GM18511 (cell line): ENCODE results near the gene VCAM1.
"Not testable (repeated sequence)": the region's sequence is repeated elsewhere in the genome, so short reads cannot be mapped to it uniquely, and the experiment has no call there.

Source experiments
- ATAC-seq: cut with Tn5 transposase; IDR thresholded peaks from one replicate; pipeline ENCODE4 v1.9.1; 2021; ENCODE audit warnings: mild to moderate bottlenecking, moderate library complexity; ENCODE audit not compliant: unreplicated experiment

VCAM1 gene, protein sequence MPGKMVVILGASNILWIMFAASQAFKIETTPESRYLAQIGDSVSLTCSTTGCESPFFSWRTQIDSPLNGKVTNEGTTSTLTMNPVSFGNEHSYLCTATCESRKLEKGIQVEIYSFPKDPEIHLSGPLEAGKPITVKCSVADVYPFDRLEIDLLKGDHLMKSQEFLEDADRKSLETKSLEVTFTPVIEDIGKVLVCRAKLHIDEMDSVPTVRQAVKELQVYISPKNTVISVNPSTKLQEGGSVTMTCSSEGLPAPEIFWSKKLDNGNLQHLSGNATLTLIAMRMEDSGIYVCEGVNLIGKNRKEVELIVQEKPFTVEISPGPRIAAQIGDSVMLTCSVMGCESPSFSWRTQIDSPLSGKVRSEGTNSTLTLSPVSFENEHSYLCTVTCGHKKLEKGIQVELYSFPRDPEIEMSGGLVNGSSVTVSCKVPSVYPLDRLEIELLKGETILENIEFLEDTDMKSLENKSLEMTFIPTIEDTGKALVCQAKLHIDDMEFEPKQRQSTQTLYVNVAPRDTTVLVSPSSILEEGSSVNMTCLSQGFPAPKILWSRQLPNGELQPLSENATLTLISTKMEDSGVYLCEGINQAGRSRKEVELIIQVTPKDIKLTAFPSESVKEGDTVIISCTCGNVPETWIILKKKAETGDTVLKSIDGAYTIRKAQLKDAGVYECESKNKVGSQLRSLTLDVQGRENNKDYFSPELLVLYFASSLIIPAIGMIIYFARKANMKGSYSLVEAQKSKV

DNA sequence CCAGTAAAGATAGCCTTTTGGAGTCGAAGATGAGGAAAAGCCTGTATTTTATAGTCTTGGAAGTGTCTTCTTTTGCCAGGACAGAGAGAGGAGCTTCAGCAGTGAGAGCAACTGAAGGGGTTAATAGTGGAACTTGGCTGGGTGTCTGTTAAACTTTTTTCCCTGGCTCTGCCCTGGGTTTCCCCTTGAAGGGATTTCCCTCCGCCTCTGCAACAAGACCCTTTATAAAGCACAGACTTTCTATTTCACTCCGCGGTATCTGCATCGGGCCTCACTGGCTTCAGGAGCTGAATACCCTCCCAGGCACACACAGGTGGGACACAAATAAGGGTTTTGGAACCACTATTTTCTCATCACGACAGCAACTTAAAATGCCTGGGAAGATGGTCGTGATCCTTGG is at the start of gene VCAM1:
VCAM1 (plus strand) TSS at position 253 of the 400 bp plus-strand sequence; CDS start at position 372, 119 bp downstream.
- peak; percentile 74 for ATAC-seq

DNA sequence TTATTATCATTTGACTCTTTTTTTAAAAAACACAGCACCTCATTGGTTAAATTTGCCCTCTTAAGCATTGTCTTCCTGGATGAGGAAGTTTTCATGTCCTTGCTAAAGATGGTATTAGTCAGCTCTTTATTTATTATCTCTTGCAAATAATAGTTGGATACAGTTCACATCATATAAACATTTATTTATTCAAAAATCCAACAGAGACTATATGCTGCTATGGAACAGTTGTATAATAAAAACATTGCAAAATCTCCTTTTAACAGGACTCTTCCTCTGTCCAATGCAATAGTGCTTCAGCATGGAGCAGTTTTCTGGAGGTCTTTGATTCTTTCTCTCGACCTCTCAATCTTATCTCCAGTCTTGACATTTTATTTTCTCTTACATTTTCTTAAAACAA is 49.5 kb upstream of the VCAM1 start:
- no peak for ATAC-seq

DNA sequence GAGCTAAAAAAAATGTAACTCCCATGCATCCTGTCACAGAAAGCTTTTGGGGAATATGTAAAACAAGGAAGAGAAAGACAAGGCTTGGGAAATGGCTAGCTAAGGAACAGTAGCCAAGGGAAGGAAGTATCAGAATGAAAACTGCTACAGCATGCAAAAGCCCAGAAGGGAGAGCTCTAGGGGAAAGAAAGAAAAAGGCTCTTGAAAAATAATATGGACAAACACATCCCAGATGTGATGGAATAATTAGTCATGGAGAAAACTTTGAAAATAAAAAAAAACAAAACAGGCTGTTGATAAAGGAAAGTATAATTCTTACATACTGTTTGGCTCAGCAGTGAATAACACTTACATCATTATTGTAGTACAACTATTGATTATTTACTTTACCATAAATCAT is 47.9 kb upstream of the VCAM1 start:
- ATAC-seq: no peak

DNA sequence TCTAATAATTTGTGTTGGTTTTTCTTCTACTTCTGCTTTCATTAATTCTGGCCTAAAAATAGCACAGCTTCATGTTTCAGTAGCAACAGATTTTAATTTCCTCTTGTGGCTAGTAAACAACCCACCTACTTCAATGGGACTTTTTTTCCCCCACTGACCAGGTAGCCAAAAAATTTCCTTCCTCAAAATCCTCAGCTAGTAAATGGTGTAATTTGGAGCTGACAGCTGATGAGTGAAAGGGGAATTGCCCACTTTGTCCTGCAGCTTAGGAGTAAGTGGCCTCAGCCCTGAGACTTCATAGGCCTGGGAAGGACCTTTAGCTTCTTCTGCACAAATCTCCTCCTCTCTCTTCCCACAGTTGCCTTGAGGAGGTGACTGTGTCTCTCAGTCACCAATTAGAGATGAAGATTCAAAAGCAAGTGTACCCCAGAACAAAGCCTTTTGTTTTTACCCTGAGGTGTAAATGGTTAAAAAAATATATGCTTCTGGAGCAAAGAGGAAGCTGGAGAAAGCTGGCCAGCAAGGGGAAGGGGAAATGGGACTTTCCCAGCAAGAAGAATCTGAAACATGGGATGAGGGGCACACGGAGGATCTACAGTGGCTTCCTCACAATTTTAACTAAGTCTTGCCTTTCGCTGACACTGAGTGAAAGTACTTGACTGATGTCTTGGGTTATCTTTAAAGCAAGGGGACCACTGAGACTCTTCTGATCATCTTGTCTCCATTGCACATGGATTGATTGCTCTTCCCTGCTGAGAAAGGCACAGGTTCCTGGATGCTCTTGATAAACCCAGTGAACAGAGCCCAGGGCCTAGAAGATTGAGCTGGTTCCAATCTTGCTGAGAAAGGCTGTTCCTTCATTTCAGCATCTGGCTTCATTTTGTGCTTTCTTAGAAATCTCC is 35.8 kb upstream of the VCAM1 start:
- no peak for ATAC-seq

DNA sequence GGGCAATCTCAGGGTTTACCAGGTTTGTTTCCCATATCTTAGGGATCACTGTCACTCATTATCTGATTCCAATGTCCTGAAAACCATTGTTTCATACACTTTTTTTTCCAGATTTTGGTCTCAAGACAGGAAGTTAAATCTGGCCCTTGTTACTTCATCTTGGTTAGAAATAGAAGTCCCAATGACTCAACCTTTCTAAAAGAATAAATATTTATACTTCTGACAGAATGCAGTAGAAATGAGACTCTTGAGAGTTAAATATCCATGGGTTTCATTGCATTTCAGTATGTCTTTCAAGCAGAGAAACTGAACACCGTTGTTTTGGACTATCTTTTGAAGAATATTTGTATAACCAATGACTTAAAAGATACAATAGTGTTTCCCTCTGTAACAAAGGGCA is 19.8 kb upstream of the VCAM1 start:
- ATAC-seq: no peak

DNA sequence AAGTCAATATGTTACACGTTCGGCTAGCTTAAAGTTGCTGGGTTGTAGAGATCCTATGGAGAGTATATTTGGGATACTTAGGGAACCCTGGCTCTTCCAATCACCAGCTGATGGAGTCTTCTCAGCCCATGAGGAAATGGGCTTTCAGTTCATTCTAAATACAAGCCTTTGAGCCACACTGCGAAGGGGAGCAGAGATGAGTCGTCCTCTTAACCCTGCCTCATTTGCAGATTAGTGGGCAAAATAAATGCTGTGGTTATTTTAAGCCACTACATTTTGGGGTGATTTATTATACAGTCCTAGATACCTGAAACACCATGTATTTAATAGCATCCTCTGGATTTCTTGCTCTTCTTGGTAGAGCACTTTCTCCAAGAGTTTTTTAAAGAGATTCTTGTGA is 19.0 kb upstream of the VCAM1 start:
- ATAC-seq: no peak

DNA sequence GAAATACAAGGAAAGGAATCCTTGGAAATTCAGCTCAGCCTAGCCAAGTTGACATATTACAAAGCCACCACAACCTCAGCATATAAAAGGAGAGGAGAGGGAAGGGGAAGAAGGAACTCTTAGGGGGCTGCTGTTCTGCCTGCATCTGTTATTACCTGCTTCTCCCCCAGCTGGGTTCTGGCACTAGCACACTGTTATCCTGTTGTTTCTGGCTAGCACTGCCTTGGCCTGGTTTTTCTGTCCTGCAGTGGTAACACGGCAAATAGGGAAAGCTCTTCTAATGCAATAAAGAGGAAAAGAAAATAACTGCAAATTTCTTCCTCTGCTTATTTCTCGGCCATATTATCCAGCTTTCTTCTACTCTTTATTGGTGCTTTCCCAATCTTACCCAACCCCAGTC is 16.5 kb upstream of the VCAM1 start:
- ATAC-seq: no peak

DNA sequence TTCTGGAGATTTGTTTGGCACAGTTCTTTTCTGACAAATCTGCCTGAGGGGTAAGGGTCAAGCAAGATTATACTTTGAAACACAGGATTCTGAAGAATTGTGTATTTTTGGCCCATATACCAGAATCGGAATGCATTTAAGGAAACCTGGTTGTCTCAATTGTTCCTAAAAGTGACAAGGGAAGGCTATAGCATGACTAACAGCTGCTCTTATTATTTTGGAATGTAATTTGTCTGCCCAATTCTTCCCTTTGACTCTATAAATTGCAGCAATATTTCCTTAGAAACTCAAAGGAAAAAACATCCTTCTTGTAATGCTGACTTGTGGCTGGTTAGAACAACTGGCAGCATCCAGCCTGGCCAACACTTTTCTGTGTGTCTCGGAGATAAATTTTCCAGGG is 15.8 kb upstream of the VCAM1 start:
- no peak for ATAC-seq

DNA sequence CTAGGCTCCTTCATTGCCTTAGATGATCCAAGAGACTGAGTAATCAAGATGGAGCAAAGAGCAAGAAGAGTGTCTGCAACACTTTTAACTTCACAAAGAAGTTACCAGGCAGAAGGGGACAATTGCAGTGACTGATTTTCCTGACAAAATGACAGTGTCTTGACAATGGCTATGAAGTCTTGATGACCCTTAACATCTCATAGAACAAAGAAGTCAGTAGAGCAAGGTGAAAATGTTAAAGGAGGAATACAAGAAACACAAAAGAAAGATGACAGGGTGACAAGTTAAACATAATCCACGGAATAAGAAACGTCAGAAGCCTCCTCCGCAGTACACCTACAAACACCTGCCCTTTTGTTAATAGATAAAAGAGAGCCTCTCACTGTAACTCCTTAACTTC is 15.1 kb upstream of the VCAM1 start:
- ATAC-seq: no peak

DNA sequence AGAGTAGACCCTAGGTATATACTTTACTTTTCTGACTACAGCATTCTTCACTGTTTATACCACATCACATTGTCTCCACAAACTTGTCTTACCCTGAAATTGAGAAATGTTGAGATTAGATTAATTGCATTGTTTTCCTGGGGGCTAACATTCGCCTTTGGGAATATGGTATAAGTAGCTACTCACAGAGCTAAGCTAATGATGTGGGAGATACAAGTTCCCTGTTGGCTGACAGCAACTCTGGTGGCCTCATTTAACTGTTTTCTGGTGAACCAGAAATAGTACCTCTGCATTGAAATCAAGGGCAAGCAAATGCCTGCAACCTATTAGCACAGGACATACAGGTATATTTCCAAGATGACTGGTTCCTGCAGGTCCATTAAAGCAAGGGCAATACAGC is 13.2 kb upstream of the VCAM1 start:
- ATAC-seq: no peak

DNA sequence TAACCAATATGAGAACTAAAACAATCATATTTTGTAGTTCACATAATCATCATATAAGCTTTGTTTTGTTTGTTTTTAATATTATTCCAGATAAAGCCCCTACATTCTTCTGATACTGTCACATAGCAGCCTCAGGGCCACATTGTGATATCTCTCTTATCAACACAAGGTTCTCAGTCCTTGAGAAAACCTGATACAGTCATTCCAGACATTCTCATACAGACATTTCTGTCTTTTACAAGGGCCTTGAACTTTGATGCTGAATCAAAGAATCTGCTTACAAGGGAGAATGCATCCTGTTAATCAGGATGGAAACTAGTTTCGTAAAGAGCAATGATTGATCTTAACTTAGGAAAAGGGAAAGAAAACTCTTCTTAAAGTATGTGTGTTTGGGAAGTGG is 12.7 kb upstream of the VCAM1 start:
- no peak for ATAC-seq

DNA sequence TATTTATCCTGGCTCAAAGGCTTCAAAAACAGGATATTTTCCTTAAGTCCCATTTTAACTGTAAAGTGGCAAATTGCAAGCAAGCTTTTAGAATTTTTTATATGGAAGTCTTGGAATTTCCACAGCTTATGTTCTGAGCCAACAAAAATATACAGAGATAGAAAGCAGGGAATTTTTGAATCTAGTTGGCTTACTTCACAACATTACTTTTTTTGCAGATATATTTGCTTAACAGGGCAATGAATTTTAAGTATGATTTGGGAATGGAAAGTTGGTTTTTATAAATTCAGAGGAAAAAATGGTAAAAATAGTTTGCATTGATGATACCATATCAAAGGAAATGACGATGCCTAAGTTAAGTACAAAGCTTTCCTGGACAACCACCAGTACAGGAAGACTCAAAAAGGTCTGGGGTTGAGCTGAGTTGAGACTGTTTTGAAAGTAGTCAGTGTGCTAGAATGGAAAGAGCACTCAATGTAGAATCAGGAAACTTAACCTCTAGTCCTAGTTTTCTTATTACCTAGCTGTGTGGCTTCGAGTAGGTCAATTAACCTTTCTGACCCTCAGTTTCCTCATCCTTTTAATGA is 11.0 kb upstream of the VCAM1 start:
- ATAC-seq: no peak

DNA sequence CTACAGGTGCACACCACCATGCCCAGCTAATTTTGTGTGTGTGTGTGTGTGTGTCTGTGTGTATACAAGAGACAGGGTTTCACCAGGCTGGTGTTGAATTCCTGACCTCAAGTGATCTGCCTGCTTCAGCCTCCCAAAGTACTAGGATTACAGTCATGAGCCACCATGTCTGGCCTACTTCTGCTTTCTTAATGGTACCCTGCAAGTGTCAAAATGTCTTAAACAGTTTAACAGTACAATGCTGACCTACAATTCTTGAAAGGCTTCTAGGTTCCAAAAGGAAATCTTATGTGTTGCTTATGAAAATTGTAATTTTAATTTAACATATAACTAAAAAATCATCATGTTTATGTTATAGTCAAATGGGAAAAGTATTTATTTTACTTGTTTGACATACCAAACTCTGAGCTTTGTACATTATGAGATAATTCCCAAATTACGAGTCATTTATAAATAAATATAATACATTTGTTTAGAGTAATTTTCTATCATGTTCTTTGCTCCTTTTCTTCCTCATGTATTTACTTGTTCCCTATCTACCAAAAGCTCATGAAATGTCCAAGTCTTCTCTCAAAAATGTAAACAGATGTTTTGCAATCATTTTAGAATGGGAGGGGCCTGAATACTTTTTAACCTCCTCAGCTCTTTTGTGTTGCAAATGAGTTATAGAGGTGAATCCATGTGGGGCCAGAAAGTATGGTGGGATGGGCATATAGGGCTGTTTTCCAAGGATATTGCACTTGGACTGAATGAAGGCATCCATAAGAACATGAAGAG is 8.4 kb upstream of the VCAM1 start:
- no peak for ATAC-seq

DNA sequence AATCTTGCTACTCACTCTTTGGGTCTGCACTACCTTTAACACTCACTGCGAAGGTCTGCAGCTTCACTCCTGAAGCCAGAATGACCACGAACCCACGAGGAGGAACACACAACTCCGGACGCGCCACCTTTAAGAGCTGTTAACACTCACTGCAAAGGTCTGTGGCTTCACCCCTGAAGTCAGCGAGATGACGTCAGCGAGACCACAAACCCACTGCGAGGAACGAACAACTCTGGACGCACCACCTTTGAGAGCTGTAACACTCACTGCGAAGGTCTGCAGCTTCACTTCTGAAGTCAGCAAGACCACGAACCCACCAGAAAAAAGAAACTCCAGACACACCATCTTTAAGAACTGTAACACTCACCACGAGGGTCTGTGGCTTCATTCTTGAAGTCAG is 6.5 kb upstream of the VCAM1 start:
- not testable (repeated sequence) for ATAC-seq

DNA sequence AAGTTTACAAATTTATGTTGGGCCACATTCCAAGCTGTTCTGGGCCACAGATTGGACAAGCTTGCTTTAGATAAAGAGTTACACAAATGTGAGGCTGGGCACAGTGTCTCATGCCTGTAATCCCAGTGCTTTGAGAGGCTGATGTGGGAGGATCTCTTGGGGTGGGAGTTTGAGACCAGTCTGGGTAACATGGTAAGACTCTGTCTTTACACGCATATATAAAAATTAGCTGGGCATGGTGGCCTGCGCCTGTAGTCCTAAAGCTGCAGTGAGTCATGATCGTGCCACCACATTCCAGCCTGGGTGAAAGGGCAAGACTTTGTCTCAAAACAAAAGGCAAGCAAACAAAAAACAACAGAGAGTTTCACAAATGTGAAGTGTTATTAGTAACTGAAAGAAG is 5.9 kb upstream of the VCAM1 start:
- ATAC-seq: no peak

DNA sequence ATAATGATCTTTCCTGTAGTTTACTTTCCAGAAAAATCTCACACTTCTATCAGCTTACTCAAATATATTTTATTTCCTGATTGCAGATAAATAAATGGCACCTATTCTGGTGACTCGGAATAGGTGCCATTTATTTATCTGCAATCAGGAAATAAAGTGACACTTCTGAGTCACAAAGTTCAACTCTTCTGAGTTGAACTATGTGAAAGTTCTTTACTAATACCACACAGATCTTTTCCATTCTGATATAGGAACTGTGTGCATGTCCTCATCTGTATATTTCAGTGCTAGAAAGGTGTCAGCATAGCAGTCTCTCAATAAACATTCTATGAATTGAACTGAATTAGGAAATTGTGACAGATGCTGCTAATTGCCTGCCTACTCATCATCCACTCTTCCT is 4.9 kb upstream of the VCAM1 start:
- ATAC-seq: no peak

DNA sequence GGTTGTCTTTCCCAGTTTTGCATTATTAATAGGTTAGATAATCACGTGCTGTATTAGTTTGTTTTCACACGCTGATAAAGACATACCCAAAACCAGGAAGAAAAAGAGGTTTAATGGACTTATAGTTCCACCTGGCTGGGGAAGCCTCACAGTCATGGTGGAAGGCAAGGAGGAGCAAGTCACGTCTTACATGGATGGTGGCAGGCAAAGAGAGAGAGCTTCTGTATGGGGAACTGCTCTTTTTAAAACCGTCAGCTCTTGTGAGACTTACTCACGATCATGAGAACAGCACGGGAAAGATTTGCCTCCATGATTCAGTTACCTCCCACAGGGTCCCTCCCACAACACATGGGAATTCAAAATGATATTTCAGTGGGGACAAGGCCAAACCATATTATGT is 2.3 kb upstream of the VCAM1 start:
- ATAC-seq: no peak

DNA sequence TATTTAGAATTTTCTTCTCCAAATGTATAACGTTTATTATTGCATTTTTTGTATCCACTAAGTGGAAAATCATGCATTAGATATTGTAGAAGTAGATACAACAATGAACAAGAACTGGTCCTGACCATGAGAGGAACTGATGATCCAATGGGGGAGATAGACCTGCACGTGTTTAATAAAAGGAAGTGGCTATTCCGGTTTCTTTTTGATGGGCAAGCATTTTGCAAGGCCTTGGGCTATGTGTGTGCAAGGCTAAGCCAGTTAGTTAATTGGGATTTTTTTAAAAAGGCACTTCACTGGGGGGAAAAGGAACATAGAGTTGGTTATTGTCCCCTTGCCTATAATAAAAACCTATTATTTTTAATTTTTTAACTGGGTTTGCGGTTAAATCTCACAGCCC is 961 bp upstream of the VCAM1 start:
- ATAC-seq: no peak

DNA sequence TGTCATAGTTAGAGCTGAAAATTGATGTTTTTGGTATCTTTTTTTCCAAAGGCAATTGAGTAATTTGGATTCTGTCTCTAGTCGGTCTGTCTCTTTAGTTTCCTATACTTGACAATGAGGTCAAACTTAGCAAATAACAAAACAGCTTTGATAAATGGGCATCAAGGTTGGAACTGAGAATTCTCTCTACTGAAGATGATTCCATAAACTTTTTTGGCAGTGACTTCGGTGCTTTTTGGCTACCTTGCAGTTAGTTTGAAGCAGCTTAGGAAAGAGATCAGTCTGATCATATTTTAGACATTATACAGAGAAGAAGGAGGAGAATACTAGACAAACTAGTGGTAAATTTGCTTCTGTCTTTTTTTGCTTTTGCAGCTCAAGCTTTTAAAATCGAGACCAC is 559 bp downstream of the VCAM1 start:
- ATAC-seq: peak; percentile 9

DNA sequence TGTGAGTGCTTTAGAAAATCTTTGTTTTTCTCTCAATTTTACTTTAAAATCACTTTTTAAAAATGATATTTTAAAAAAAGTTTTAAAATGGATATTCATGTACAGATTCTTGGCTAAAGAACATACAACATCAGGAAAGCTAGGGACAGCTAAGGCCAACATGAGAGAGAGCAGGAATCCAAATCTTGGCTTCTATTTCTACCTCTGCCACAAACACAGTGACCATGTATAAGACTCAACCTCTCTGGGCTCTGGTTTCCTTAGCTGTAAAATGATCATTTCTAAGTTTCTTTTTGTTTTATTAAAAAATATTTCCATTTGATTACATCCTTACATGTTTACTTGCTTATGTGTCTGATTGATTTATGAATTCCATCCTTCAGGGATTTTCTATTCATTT is 1.2 kb downstream of the VCAM1 start:
- ATAC-seq: no peak
